GM23248 (cell line): ENCODE measurements around the gene APPBP2. TPM values are rescaled to one million over a fixed set of nuclear protein-coding genes. Genes with fewer than 3 reads are reported as not detected.
"Not testable (repeated sequence)": the region's sequence is repeated elsewhere in the genome, so short reads cannot be mapped to it uniquely, and the experiment has no call there.

ENCODE experiments used
- DNase-seq: peaks from one replicate; pipeline ENCODE4 v3.0.0-alpha.2; 2015
- H2AFZ ChIP-seq: fragments of 200-600 bp; sonication (generic); 2 replicates; pipeline ENCODE4 v1.6.1; 2016; ENCODE audit warnings: antibody characterized with exemption
- H3F3A ChIP-seq: fragments of 200-600 bp; sonication (generic); 2 replicates; pipeline ENCODE4 v1.6.1; 2016; ENCODE audit warnings: mild to moderate bottlenecking, antibody characterized with exemption, mixed run types; ENCODE audit not compliant: insufficient read depth
- H3K27ac ChIP-seq: fragments of 200-600 bp; sonication (generic); 2 replicates; pipeline ENCODE4 v1.5.1; 2016; ENCODE audit warnings: mild to moderate bottlenecking
- H3K27me3 ChIP-seq: fragments of 200-600 bp; sonication (generic); replicated peaks from 2 replicates; pipeline ENCODE4 v1.6.1; 2016; ENCODE audit warnings: mild to moderate bottlenecking; ENCODE audit not compliant: insufficient read depth
- H3K36me3 ChIP-seq: fragments of 200-600 bp; sonication (generic); 2 replicates; pipeline ENCODE4 v1.6.1; 2016; ENCODE audit warnings: low read depth, mild to moderate bottlenecking
- H3K4me1 ChIP-seq: fragments of 200-600 bp; sonication (generic); 2 replicates; pipeline ENCODE4 v1.6.1; 2016; ENCODE audit warnings: mild to moderate bottlenecking; ENCODE audit not compliant: insufficient read depth
- H3K4me2 ChIP-seq: fragments of 200-600 bp; sonication (generic); one replicate; pipeline ENCODE4 v1.6.1; 2016; ENCODE audit warnings: mild to moderate bottlenecking; ENCODE audit not compliant: unreplicated experiment
- H3K4me3 ChIP-seq: fragments of 200-600 bp; sonication (generic); 2 replicates; pipeline ENCODE4 v1.5.1; 2016; ENCODE audit warnings: mild to moderate bottlenecking
- H3K79me2 ChIP-seq: fragments of 200-600 bp; sonication (generic); 2 replicates; pipeline ENCODE4 v1.6.1; 2016; ENCODE audit warnings: mild to moderate bottlenecking; ENCODE audit not compliant: insufficient read depth
- H3K9ac ChIP-seq: fragments of 200-600 bp; sonication (generic); 2 replicates; pipeline ENCODE4 v1.6.1; 2016; ENCODE audit warnings: mild to moderate bottlenecking
- H3K9me2 ChIP-seq: fragments of 200-600 bp; sonication (generic); 2 replicates; pipeline ENCODE4 v1.6.1; 2016; ENCODE audit warnings: mixed run types, mild to moderate bottlenecking, moderate library complexity; ENCODE audit not compliant: insufficient read depth
- H3K9me3 ChIP-seq: fragments of 200-600 bp; sonication (generic); one replicate; pipeline ENCODE4 v1.6.1; 2017; ENCODE audit warnings: low read depth
- H4K20me1 ChIP-seq: fragments of 200-600 bp; sonication (generic); 2 replicates; pipeline ENCODE4 v1.6.0; 2016; ENCODE audit not compliant: insufficient read depth
- EZH2 ChIP-seq: fragments of 200-600 bp; sonication (generic); IDR thresholded peaks from 2 replicates; pipeline ENCODE4 v1.6.1; 2018; ENCODE audit warnings: antibody characterized with exemption, mild to moderate bottlenecking; ENCODE audit not compliant: insufficient read depth, poor library complexity, severe bottlenecking
- EZH2phosphoT487 ChIP-seq: fragments of 200-600 bp; sonication (generic); IDR thresholded peaks from 2 replicates; pipeline ENCODE4 v1.6.1; 2018; ENCODE audit warnings: antibody characterized with exemption, moderate library complexity, mild to moderate bottlenecking, low read depth; ENCODE audit not compliant: insufficient read depth
- WGBS, 2 experiments: methylation state at CpG; one replicate each; pipeline ENCODE4 v1.1.6; 2015 to 2017; ENCODE audit warnings: low lambda C conversion rate in 2 of 2, low coverage in 1 of 2; ENCODE audit errors: missing lambda C conversion rate in 2 of 2; 5-methylcytosine and 5-hydroxymethylcytosine counted together
- in situ Hi-C: fragments of 300-500 bp; cut with MboI; formaldehyde crosslinking; loops from 2 replicates; pipeline ENCODE4 v1.15.0; 2020
- polyA plus RNA-seq: library from polyadenylated mRNA; unstranded; fragments of >200 nt; fragmentation: Nextera tagmentation; extraction: Ambion mirVana; gene quantifications from 2 replicates; pipeline ENCODE4 v1.2.1, GENCODE V29; 2016
- total RNA-seq: library from RNA; depleted of rRNA; stranded (reverse); fragments of >200 nt; shearing (Covaris generic); gene quantifications from 2 replicates; pipeline ENCODE4 v1.2.3, GENCODE V29; 2014

The APPBP2 gene
- total and polyA plus RNA-seq, 2 experiments from 2014 or later, result 30.6 to 41.7 TPM

DNA sequence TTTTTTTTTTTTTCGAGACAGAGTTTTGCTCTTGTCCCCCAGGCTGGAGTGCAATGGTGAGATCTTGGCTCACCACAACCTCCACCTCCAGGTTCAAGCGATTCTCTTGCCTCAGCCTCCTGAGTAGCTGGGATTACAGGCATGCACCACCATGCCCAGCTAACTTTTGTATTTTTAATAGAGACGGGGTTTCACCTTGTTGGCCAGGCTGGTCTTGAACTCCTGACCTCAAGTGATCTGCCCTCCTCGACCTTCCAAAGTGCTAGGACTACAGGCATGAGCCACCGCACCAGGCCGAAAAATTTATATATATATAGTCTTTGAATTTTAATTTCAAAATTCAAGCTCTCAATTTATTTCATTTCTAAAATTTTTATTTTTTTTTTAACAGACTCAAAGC, 97.6 kb downstream of the APPBP2 start:
- 69 to 71% methylated on average over 6 of the region's 6 CpGs for WGBS, 2 experiments
- H3K79me2 ChIP-seq, DNase-seq, H3K9me2 ChIP-seq, H3K36me3 ChIP-seq, H3K9ac ChIP-seq, H3F3A ChIP-seq, H2AFZ ChIP-seq, H3K27ac ChIP-seq, H3K4me1 ChIP-seq, H4K20me1 ChIP-seq, H3K4me2 ChIP-seq, H3K27me3 ChIP-seq, H3K9me3 ChIP-seq, H3K4me3 ChIP-seq: not testable (repeated sequence)
- in situ Hi-C loops, result loop anchor here (25.0 kb wide), 1 partner anchor 516 kb away; no protein-coding TSS in a partner anchor

DNA sequence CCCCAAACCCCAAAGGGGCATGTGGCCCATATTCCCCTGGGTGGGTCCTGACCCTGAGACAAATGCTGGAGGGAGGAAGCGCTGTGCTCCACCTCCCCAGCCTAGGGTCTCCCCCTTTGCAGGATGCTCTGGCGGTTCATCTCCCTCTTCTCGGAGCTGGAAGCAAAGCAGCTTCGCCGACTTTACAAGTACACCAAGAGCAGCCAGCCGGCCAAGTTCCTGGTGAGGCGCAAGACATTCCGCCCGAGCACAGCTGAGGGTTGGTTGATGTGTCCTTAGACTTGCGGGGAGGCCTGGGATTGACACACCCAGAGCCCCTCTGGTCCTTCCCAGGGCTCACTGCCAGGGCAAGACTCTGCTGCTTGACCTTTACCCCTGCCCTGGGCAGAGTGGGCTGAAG, 99.4 kb downstream of the APPBP2 start:
- in situ Hi-C loops, result loop anchor here (25.0 kb wide), 1 partner anchor 514 kb away; no protein-coding TSS in a partner anchor
- WGBS, 2 experiments, result 92 to 95% methylated on average over 10 of the region's 10 CpGs

GRCh38 chr17:60425626-60426025, 100.4 kb downstream of the APPBP2 start:
- TF ChIP-seq EZH2 (no peak), EZH2phosphoT487 (no peak)
- no peak overlapping the region for H3K4me3 ChIP-seq
- no peak overlapping the region for H3K4me2 ChIP-seq
- in situ Hi-C loops, result loop anchor here (25.0 kb wide), 1 partner anchor 513 kb away; no protein-coding TSS in a partner anchor
- WGBS, 2 experiments, result 84 to 85% methylated on average over 6 of the region's 6 CpGs
- DNase-seq, result no peak
- no peaks in the 10 kb centered on the region for H4K20me1 ChIP-seq
- no peaks in the 10 kb centered on the region for H3K36me3 ChIP-seq
- H2AFZ ChIP-seq, result no peak overlapping the region
- H3K27me3 ChIP-seq, result no peaks in the 10 kb centered on the region
- H3K27ac ChIP-seq, result no peak overlapping the region
- H3F3A ChIP-seq, result no peaks in the 10 kb centered on the region
- no peaks in the 10 kb centered on the region for H3K4me1 ChIP-seq
- H3K9me2 ChIP-seq, result no peaks in the 10 kb centered on the region
- H3K9ac ChIP-seq, result no peak overlapping the region
- no peaks in the 10 kb centered on the region for H3K79me2 ChIP-seq
- no peaks in the 10 kb centered on the region for H3K9me3 ChIP-seq

More for the DNA sequence above, 99.4 kb downstream of the APPBP2 start:
- Histone ChIP-seq H3K9me2 (no peaks in the 10 kb centered on the region), H3K36me3 (no peaks in the 10 kb centered on the region), H3K4me2 (no peak overlapping the region), H3K27me3 (no peaks in the 10 kb centered on the region), H2AFZ (no peak overlapping the region), H3F3A (no peaks in the 10 kb centered on the region), H3K9me3 (no peaks in the 10 kb centered on the region), H3K4me3 (no peak overlapping the region), H3K4me1 (no peaks in the 10 kb centered on the region), H3K79me2 (no peaks in the 10 kb centered on the region), H3K27ac (no peak overlapping the region), H4K20me1 (no peaks in the 10 kb centered on the region), H3K9ac (no peak overlapping the region)
- TF ChIP-seq EZH2phosphoT487 (no peak), EZH2 (no peak)
- DNase-seq, result no peak

DNA sequence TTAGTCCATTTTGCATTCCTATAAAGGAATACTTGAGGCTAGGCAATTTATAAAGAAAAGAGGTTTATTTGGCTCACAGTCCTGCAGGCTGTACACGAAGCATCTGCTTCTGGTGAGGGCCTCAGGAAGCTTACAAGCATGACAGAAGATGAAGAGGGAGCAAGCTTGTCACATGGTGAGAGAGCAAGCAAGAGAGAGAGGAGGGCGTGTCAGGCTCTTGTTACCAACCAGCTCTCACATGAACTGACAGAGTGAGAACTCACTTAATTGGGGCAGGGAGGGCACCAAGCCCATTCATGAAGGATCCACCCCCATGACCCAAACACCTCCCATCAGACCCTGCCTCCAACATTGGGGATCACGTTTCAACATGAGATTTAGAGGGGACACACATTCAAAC, 102.2 kb downstream of the APPBP2 start:
- Histone ChIP-seq H3K27ac (no peak overlapping the region), H3K9ac (no peak overlapping the region), H3K4me3 (no peak overlapping the region), H2AFZ (no peak overlapping the region), H3K4me1 (no peaks in the 10 kb centered on the region), H3K9me2 (no peaks in the 10 kb centered on the region), H3K27me3 (no peaks in the 10 kb centered on the region), H3K79me2 (no peaks in the 10 kb centered on the region), H3K36me3 (no peaks in the 10 kb centered on the region), H4K20me1 (no peaks in the 10 kb centered on the region), H3K9me3 (no peaks in the 10 kb centered on the region), H3F3A (no peaks in the 10 kb centered on the region), H3K4me2 (no peak overlapping the region)
- WGBS, 2 experiments, result 69 to 81% methylated on average over 3 of the region's 3 CpGs
- DNase-seq, result no peak
- in situ Hi-C loops, result no loop called here
- no peak for TF ChIP-seq EZH2phosphoT487
- no peak for TF ChIP-seq EZH2

DNA sequence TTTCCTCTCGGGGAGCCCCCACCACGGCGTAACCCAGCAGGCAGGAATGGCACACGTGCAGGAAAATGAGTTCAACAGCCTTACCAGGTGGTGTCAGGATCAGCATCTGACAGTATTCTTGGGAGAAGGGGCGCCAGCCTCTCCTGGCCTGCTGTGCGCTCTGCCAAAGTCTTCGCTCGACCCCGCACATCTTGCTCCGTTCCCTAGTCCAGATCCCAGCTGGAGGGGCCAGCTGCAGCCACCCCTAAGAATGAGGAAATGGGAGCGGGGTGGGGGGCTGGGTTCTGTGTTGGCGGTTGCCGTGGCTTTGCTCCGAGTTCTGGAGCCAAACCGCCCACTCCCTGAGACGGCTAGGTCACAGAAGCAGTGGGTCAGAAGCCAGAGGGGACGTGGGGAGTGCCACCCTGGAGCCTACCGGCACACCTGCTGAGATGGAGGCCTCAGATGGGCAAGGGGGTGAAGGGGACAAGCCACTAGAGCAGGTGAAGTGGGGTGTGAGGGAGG, 103.8 kb downstream of the APPBP2 start, which contains the start of gene CHCT1:
Gene CHCT1 (plus strand): TSS at position 328 of the 504 bp plus-strand sequence. CDS start 104 bp downstream, at position 432.
- no peak for DNase-seq
- Histone ChIP-seq H3K9me2 (no peaks in the 10 kb centered on the region), H3K9ac (peak within 1 kb of the TSS; percentile 62), H3K9me3 (no peaks in the 10 kb centered on the region), H3F3A (no peaks in the 10 kb centered on the region), H3K79me2 (no peaks in the 10 kb centered on the region), H3K36me3 (no peaks in the 10 kb centered on the region), H3K4me3 (peak within 1 kb of the TSS; percentile 70), H2AFZ (peak within 1 kb of the TSS; percentile 88), H3K27ac (no peak within 1 kb of the TSS), H3K4me1 (no peaks in the 10 kb centered on the region), H4K20me1 (no peaks in the 10 kb centered on the region), H3K4me2 (peak within 1 kb of the TSS; percentile 71), H3K27me3 (no peaks in the 10 kb centered on the region)
- TF ChIP-seq EZH2phosphoT487 (no peak), EZH2 (no peak)
- in situ Hi-C loops, result no loop called here
- WGBS, 2 experiments, result 89 to 90% methylated on average over 18 of the region's 18 CpGs
